LNCaP clone FGC (cell line): ENCODE measurements around the gene SLC9A7.

Experiments used
- DNase-seq: peaks from one replicate; pipeline ENCODE4 v3.0.0-alpha.2; 2011; ENCODE audit warnings: low read depth
- H3K4me3 ChIP-seq: 2 replicates; pipeline ENCODE4 v1.5.1; 2011; ENCODE audit warnings: mild to moderate bottlenecking, low read depth, low read length, control low read depth
- TF ChIP-seq, protein P1 (sequence below): IDR thresholded peaks from 2 replicates; pipeline ENCODE4 v1.5.1; 2012; ENCODE audit warnings: mild to moderate bottlenecking; ENCODE audit not compliant: control insufficient read depth, insufficient read depth; ENCODE audit errors: extremely low read depth

SLC9A7 gene

DNA sequence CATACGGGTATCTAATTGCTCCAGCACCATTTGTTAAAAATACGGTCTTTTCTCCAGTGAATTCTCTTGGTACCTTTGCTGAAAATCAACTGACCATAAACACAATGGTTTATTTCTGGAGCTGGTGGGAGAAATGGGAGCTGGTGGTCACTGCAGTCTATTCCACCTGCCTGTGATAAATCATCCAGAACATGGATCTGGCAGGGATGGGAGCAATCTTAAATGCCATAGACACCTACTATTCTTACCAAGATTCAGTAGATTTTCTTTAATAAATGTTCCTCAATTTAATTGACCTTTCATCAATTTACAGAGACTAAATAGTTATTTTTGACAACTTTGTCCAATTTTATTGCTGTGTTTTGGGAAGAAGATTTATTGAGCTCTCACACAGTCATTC, 68.1 kb downstream of the SLC9A7 start:
- TF ChIP-seq, protein P1, sequence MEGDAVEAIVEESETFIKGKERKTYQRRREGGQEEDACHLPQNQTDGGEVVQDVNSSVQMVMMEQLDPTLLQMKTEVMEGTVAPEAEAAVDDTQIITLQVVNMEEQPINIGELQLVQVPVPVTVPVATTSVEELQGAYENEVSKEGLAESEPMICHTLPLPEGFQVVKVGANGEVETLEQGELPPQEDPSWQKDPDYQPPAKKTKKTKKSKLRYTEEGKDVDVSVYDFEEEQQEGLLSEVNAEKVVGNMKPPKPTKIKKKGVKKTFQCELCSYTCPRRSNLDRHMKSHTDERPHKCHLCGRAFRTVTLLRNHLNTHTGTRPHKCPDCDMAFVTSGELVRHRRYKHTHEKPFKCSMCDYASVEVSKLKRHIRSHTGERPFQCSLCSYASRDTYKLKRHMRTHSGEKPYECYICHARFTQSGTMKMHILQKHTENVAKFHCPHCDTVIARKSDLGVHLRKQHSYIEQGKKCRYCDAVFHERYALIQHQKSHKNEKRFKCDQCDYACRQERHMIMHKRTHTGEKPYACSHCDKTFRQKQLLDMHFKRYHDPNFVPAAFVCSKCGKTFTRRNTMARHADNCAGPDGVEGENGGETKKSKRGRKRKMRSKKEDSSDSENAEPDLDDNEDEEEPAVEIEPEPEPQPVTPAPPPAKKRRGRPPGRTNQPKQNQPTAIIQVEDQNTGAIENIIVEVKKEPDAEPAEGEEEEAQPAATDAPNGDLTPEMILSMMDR = no peak
- no peak for DNase-seq
- H3K4me3 ChIP-seq = no peak overlapping the region

DNA sequence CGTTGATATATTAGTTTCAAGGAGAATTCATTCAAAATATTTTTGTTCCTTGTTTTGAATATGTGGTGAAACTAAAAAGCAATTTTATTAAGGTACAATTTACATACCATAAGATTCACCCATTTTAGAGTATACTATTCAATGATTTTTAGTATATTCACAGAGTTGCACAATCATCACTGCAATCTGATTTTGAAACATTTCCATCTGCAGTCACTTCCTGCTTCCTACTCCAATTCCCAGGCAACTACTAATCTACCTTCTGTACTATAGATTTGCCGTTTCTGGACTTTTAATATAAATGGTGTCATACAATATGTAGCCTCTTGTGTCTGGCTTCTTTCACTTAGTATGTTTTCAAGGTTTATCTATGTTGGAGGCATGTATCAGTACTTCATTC, 71.3 kb downstream of the SLC9A7 start:
- TF ChIP-seq, protein P1 = no peak
- no peak for DNase-seq
- no peak overlapping the region for H3K4me3 ChIP-seq

DNA sequence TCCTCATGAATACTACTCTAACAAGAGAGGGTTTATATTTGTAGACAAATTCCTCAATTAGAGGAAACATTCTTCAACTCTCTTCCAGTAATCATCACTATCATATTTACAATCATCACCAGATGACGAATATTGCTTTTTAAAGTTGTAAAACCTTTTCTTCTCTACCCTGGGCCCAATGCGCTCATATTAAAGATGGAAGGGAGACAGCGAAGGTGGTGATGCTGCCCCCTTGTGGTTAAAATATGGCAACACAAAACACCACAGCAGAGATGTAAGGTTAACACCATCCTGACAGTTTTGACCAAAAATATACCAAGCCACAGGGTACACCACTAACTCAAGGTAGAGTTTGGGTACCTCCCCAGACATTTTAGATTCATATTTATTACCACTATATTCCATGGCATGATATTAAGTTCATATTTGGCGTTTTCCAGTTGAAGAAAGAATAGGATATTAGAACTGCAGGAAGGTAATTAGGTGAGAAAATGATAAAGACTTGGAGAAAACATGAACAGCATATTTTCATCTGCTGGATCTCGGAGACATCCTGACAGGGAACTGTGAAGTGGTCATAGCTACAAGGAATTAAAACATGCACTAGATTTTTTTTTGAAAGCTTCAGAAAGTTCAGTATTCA, 72.8 kb downstream of the SLC9A7 start:
- no peak for DNase-seq
- no peak overlapping the region for H3K4me3 ChIP-seq
- TF ChIP-seq, protein P1 = peak; percentile 52

DNA sequence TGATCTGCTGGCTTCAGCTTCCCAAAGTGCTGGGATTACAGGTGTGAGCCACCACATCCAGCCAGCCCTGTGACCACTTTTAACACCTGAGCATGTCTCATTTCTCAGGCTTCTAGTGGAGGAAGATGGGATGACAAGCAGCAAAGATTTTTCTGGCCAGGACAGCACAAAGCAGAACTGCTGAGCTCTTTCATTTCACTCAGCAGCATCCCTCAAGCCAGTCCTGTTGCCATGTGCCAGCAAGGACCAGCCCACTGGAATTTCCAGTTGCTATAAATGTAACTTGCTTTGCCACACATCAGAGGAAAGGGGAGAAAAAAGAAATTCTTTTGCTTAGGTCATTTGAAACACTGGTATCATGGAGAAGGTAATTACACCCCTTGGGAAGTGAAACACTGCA, 75.9 kb downstream of the SLC9A7 start:
- DNase-seq = no peak
- TF ChIP-seq, protein P1 = no peak
- H3K4me3 ChIP-seq = no peak overlapping the region

DNA sequence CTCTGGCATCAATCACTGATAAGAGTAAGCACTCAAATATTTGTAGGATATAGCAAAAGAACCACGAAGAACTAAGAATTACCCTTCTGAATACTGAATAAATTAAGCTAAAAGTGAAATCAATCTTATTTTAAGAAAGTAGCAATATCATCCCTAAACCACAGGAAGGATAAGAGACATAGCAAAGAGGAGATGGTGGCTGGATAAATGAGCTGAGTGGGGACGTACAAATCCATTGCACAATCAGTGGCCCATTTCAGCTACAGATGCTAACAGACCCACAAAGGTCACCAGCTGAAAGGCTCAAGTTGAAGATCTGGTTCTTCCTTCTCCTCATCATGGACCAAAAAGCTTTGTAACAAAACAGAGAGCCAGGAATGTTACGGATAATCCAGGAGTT, 77.1 kb downstream of the SLC9A7 start:
- DNase-seq = no peak
- no peak overlapping the region for H3K4me3 ChIP-seq
- TF ChIP-seq, protein P1 = no peak

DNA sequence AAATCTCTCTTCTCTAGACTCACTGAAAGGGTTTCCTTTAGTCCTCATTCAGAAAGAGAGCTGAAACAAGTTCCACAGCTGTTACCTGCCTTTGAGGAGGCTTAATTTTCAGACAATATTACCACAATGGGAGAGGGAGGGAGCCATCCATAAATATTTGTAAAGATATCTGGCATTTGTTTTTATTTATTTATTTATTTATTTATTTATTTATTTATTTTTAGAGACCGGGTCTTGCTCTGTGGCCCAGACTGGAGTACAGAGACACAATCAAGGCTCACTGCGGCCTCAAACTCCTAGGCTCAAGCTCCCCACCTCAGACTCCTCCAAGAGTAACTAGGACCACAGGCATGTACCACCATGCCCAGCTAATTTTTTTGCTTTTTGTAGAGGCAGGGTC, 80.7 kb downstream of the SLC9A7 start:
- TF ChIP-seq, protein P1 = no peak
- DNase-seq = no peak

More for the DNA sequence above, 80.7 kb downstream of the SLC9A7 start:
- H3K4me3 ChIP-seq = no peak overlapping the region
